GM12892 (cell line): ENCODE measurements around the gene DCLK1.

Experiments used
- POLR2A ChIP-seq: IDR thresholded peaks from 2 replicates; pipeline ENCODE4 v1.6.1; 2011; ENCODE audit warnings: low read depth, low read length, control low read depth
- POLR2AphosphoS5 ChIP-seq: IDR thresholded peaks from 2 replicates; pipeline ENCODE4 v1.6.1; 2011; ENCODE audit warnings: low read depth, low read length, control low read depth

- TF ChIP-seq POLR2A (no peak), POLR2AphosphoS5 (no peak)
These were observed 326.3 kb downstream of the DCLK1 start for GRCh38 chr13:35804901-35805300.
